Measurements from ENCODE around the gene TRIM75.
A peak's percentile ranks its signal among the peaks of the same experiment; 100 is the strongest.
"Not testable (repeated sequence)": the region's sequence is repeated elsewhere in the genome, so short reads cannot be mapped to it uniquely, and the experiment has no call there.

The TRIM75 gene

GRCh38 chr4:165088366-165088765 is 34.7 kb downstream of the TRIM75 start:
- no peaks in the 10 kb centered on the region for H3K27me3 Mint-ChIP-seq
- DNase-seq (ENCODE audit: low spot score in 2 of 2) (no peak), ATAC-seq (replicated peaks; ENCODE audit: extremely low read depth, poor library complexity, severe bottlenecking) (no peak)
- no peak overlapping the region for H3K4me3 Mint-ChIP-seq
- no peak overlapping the region for H3K27ac Mint-ChIP-seq (ENCODE audit: low read depth)
- H3K36me3 Mint-ChIP-seq (ENCODE audit: insufficient read depth), result peaks cover 35% of the 10 kb centered on the region
- H3K4me1 Mint-ChIP-seq, result no peaks in the 10 kb centered on the region
- H3K9me3 Mint-ChIP-seq, result no peaks in the 10 kb centered on the region

- H3K4me3 Mint-ChIP-seq; H3K27ac Mint-ChIP-seq (ENCODE audit: low read depth); ATAC-seq (replicated peaks; ENCODE audit: extremely low read depth, poor library complexity, severe bottlenecking); H3K4me1 Mint-ChIP-seq; H3K9me3 Mint-ChIP-seq; DNase-seq (ENCODE audit: low spot score in 2 of 2); H3K27me3 Mint-ChIP-seq: not testable (repeated sequence)
- H3K36me3 Mint-ChIP-seq (ENCODE audit: insufficient read depth), result peaks cover 36% of the 10 kb centered on the region
Measured at GRCh38 chr4:165092187-165092586, 38.5 kb downstream of the TRIM75 start.

- H3K36me3 Mint-ChIP-seq (ENCODE audit: insufficient read depth), result peaks cover 38% of the 10 kb centered on the region
- ATAC-seq (replicated peaks; ENCODE audit: extremely low read depth, poor library complexity, severe bottlenecking) (no peak), DNase-seq (ENCODE audit: low spot score in 2 of 2) (no peak)
- no peak overlapping the region for H3K4me3 Mint-ChIP-seq
- no peaks in the 10 kb centered on the region for H3K9me3 Mint-ChIP-seq
- H3K4me1 Mint-ChIP-seq, result no peaks in the 10 kb centered on the region
- no peak overlapping the region for H3K27ac Mint-ChIP-seq (ENCODE audit: low read depth)
- H3K27me3 Mint-ChIP-seq, result no peaks in the 10 kb centered on the region
Measured at GRCh38 chr4:165094873-165095272, 41.2 kb downstream of the TRIM75 start.

- no peak overlapping the region for H3K4me3 Mint-ChIP-seq
- DNase-seq (ENCODE audit: low spot score in 2 of 2) (no peak), ATAC-seq (replicated peaks; ENCODE audit: extremely low read depth, poor library complexity, severe bottlenecking) (no peak)
- no peaks in the 10 kb centered on the region for H3K9me3 Mint-ChIP-seq
- peaks cover 41% of the 10 kb centered on the region for H3K36me3 Mint-ChIP-seq (ENCODE audit: insufficient read depth)
- no peak overlapping the region for H3K27ac Mint-ChIP-seq (ENCODE audit: low read depth)
- H3K4me1 Mint-ChIP-seq, result no peaks in the 10 kb centered on the region
- no peaks in the 10 kb centered on the region for H3K27me3 Mint-ChIP-seq
Measured at GRCh38 chr4:165095291-165095690, 41.6 kb downstream of the TRIM75 start.

- DNase-seq (ENCODE audit: low spot score in 2 of 2) (no peak), ATAC-seq (replicated peaks; ENCODE audit: extremely low read depth, poor library complexity, severe bottlenecking) (no peak)
- Mint-ChIP-seq H3K4me3 (no peak overlapping the region), H3K36me3 (ENCODE audit: insufficient read depth) (peaks cover 49% of the 10 kb centered on the region), H3K27ac (ENCODE audit: low read depth) (no peak overlapping the region), H3K4me1 (no peaks in the 10 kb centered on the region), H3K27me3 (no peaks in the 10 kb centered on the region), H3K9me3 (no peaks in the 10 kb centered on the region)
Measured at GRCh38 chr4:165096776-165097175, 43.1 kb downstream of the TRIM75 start.

- Mint-ChIP-seq H3K4me1 (peaks cover 10% of the 10 kb centered on the region), H3K9me3 (no peaks in the 10 kb centered on the region), H3K27me3 (no peaks in the 10 kb centered on the region), H3K36me3 (ENCODE audit: insufficient read depth) (peaks cover 40% of the 10 kb centered on the region), H3K27ac (ENCODE audit: low read depth) (no peak overlapping the region), H3K4me3 (no peak overlapping the region)
- ATAC-seq (replicated peaks; ENCODE audit: extremely low read depth, poor library complexity, severe bottlenecking) (no peak), DNase-seq (ENCODE audit: low spot score in 2 of 2) (no peak)
Measured at GRCh38 chr4:165101641-165102040, 48.0 kb downstream of the TRIM75 start.

- no peaks in the 10 kb centered on the region for H3K9me3 Mint-ChIP-seq
- no peak for DNase-seq (ENCODE audit: low spot score in 2 of 2)
- peak overlapping the region; percentile 44 for H3K27ac Mint-ChIP-seq (ENCODE audit: low read depth)
- no peak overlapping the region for H3K4me3 Mint-ChIP-seq
- H3K4me1 Mint-ChIP-seq, result peaks cover 24% of the 10 kb centered on the region
- no peak for ATAC-seq (replicated peaks; ENCODE audit: extremely low read depth, poor library complexity, severe bottlenecking)
- peaks cover 9% of the 10 kb centered on the region for H3K36me3 Mint-ChIP-seq (ENCODE audit: insufficient read depth)
- no peaks in the 10 kb centered on the region for H3K27me3 Mint-ChIP-seq
Measured at GRCh38 chr4:165106518-165106917, 52.9 kb downstream of the TRIM75 start.
